Heart right ventricle (tissue), 16 donors: ENCODE data around the gene SLC23A1. TPM values are rescaled to one million over a fixed set of nuclear protein-coding genes. Genes with fewer than 3 reads are reported as not detected.

ENCODE experiments used
- ATAC-seq, 8 donors: fragments of 200-7000 bp; cut with Tn5 transposase; one replicate each; pipeline ENCODE4 v1.9.1; 2020; ENCODE audit warnings: mild to moderate bottlenecking in 8 of 8, moderate library complexity in 8 of 8, moderate number of reproducible peaks in 1 of 8
- DNase-seq, 2 donors: peaks; one replicate each; pipeline ENCODE4 v3.0.0-alpha.2; 2020
- H3K27ac ChIP-seq, 10 donors: fragments of 200-600 bp; sonication (generic) in 2 of 10; one replicate each; pipeline versions ENCODE4 v1.5.0 to v1.8.0; 2020 to 2022; ENCODE audit warnings: mild to moderate bottlenecking in 3 of 10
- H3K27me3 ChIP-seq, 7 donors: fragments of 200-600 bp; one replicate each; pipeline ENCODE4 v1.8.0; 2021 to 2022; ENCODE audit warnings: mild to moderate bottlenecking in 2 of 7
- H3K36me3 ChIP-seq, 9 donors: fragments of 200-600 bp; sonication (generic) in 1 of 9; one replicate each; pipeline versions ENCODE4 v1.5.0 to v1.8.0; 2020 to 2022; ENCODE audit warnings: mild to moderate bottlenecking in 2 of 9
- H3K4me1 ChIP-seq, 9 donors: fragments of 200-600 bp; sonication (generic) in 1 of 9; one replicate each; pipeline versions ENCODE4 v1.5.0 to v1.8.0; 2020 to 2022; ENCODE audit warnings: mild to moderate bottlenecking in 4 of 9
- H3K4me3 ChIP-seq, 10 donors: fragments of 200-600 bp; sonication (generic) in 2 of 10; one replicate each; pipeline versions ENCODE4 v1.5.0 to v1.8.0; 2020 to 2022; ENCODE audit warnings: mild to moderate bottlenecking in 7 of 10, moderate library complexity in 2 of 10
- H3K9me3 ChIP-seq, 11 donors: fragments of 200-600 bp in 10 of 11; sonication (generic) in 2 of 11; one replicate each; pipeline versions ENCODE4 v1.5.0 to v1.8.0; 2013 to 2022; ENCODE audit warnings: mild to moderate bottlenecking in 2 of 11, control low read depth in 1 of 11, moderate library complexity in 1 of 11
- CTCF ChIP-seq, 9 donors: fragments of 200-600 bp; sonication (generic) in 2 of 9; IDR thresholded peaks; one replicate each; pipeline versions ENCODE4 v1.5.0 to v1.8.0; 2021 to 2022; ENCODE audit warnings: antibody characterized with exemption in 9 of 9, mild to moderate bottlenecking in 5 of 9, moderate library complexity in 1 of 9
- WGBS, 2 donors: extraction: QIAGEN DNeasy Blood & Tissue Kit; methylation state at CpG; one replicate each; pipeline ENCODE4 v1.1.7; 2013; ENCODE audit warnings: inconsistent platforms in 1 of 2; 5-methylcytosine and 5-hydroxymethylcytosine counted together
- intact Hi-C, 10 donors: fragments of 100-400 bp; cut with DNase I; formaldehyde crosslinking; loops; one replicate each; pipeline versions ENCODE4 v1.11.1 to v1.14.2; 2022
- polyA plus RNA-seq, 2 donors: library from polyadenylated mRNA; stranded (reverse); fragments of 200-250 nt; gene quantifications; one replicate each; pipeline ENCODE4 v1.2.3, GENCODE V29; 2013
- total RNA-seq, 10 donors: library from RNA; stranded (reverse); fragmentation: NEBNext Ultra II Directional in 3 of 10; extraction: Animal tissue kit (Norgen Biotek cat#: 25700) in 3 of 10; gene quantifications; one replicate each; pipeline versions ENCODE4 v1.2.1 to v1.2.4, GENCODE V29; 2021 to 2023
- donor health status: Arrhythmogenic right ventricular cardiomyopathy.
- donor health status: ischemic (EF 13 %, LVEDD 7.1; RV severe dilation, severe dysfunction).
- donor health status: healthy with polysubstance abuse.
- donor health status: DM: no; HTN: yes; CAD: no.
- donor health status: DM: no; HTN: no; CAD: no.
- donor health status: ischemic (EF 25% LVEDD 6.9; RV normal size, moderate dysfunction).
- donor health status: ischemic (EF 25% LVEDD 5.7; RV mildly dilated, moderate dysfunction).
- donor health status: healthy.
- donor health status: DM: yes; HTN: yes; CAD: no.
- donor health status: Ischemic cardiomyopathy.
- donor health status: ischemic (EF 35%, LVEDD 5.7; RV mildly dilated, moderate dysfunction).
- donor health status: nonischemic (EF 11% LVEDD 7.7; RV severe dilation, severe dysfunction).
- donor health status: DM: yes; HTN: yes; CAD: no.
- donor health status: PGD.
- donor health status: ischemic (EF 29% LVEDD 5.4; RV normal size, mild dysfunction).
- donor health status: nonischemic (EF 23%, LVEDD 6.1; RV moderate dilation, normal function).

The SLC23A1 gene
- total and polyA plus RNA-seq, 12 donors = 0.19 TPM; not detected in 11

- no peak overlapping the region for H3K4me3 ChIP-seq
- H3K4me1 ChIP-seq = peaks cover 0 to 20% (median 10%) of the 10 kb centered on the region in 9 donors
- no peak overlapping the region for H3K27ac ChIP-seq
- no peaks in the 10 kb centered on the region for H3K9me3 ChIP-seq
- H3K36me3 ChIP-seq = peaks cover 0 to 39% (median 0%) of the 10 kb centered on the region in 9 donors
- intact Hi-C loops = no loop called here
- TF ChIP-seq CTCF (IDR thresholded peaks at IDR 0.05) = no peak
- no peak for ATAC-seq
- WGBS, 2 donors = 91 to 92% methylated on average over 3 of the region's 3 CpGs
- no peaks in the 10 kb centered on the region for H3K27me3 ChIP-seq
- DNase-seq = no peak
Measured at GRCh38 chr5:139377226-139377625, 5.9 kb downstream of the SLC23A1 start.

GRCh38 chr5:139376364-139376763 lies 6.7 kb downstream of the SLC23A1 start:
- intact Hi-C loops = no loop called here
- TF ChIP-seq CTCF (IDR thresholded peaks at IDR 0.05) = no peak
- ATAC-seq (no peak), DNase-seq (no peak)
- H3K9me3 ChIP-seq = no peaks in the 10 kb centered on the region
- no peak overlapping the region for H3K27ac ChIP-seq
- no peaks in the 10 kb centered on the region for H3K27me3 ChIP-seq
- WGBS, 2 donors = 94 to 95% methylated on average over 7 of the region's 7 CpGs
- H3K4me3 ChIP-seq = no peak overlapping the region
- H3K4me1 ChIP-seq = peaks cover 0 to 28% (median 11%) of the 10 kb centered on the region in 9 donors
- peaks cover 0 to 48% (median 0%) of the 10 kb centered on the region in 9 donors for H3K36me3 ChIP-seq

- no peak for ATAC-seq
- TF ChIP-seq CTCF (IDR thresholded peaks at IDR 0.05) = no peak
- Histone ChIP-seq H3K36me3 (peaks cover 0 to 60% (median 0%) of the 10 kb centered on the region in 9 donors), H3K4me1 (peaks cover 0 to 30% (median 11%) of the 10 kb centered on the region in 9 donors), H3K4me3 (no peak overlapping the region), H3K9me3 (no peaks in the 10 kb centered on the region), H3K27ac (no peak overlapping the region), H3K27me3 (no peaks in the 10 kb centered on the region)
- intact Hi-C loops = no loop called here
- DNase-seq = no peak
- WGBS, 2 donors = 94 to 98% methylated on average over 2 of the region's 2 CpGs
Measured at GRCh38 chr5:139374909-139375308, 8.2 kb downstream of the SLC23A1 start.

- no peak for TF ChIP-seq CTCF (IDR thresholded peaks at IDR 0.05)
- Histone ChIP-seq H3K36me3 (peaks cover 0 to 85% (median 11%) of the 10 kb centered on the region in 9 donors), H3K9me3 (no peaks in the 10 kb centered on the region), H3K4me3 (no peak overlapping the region), H3K27ac (peak overlapping the region in 8 of 10 donors; percentile 17 to 73 (median 53)), H3K27me3 (no peaks in the 10 kb centered on the region), H3K4me1 (peaks cover 0 to 35% (median 16%) of the 10 kb centered on the region in 9 donors)
- ATAC-seq (peak in 7 of 8 donors; percentile 22 to 78 (median 72)), DNase-seq (no peak)
- intact Hi-C loops = no loop called here
- WGBS, 2 donors = 71 to 73% methylated on average over 7 of the region's 7 CpGs
Measured at GRCh38 chr5:139371482-139372435, 11.3 kb downstream of the SLC23A1 start.
